GM19438 (cell line): ENCODE data around the gene CTTNBP2.

Experiments used
- ATAC-seq: cut with Tn5 transposase; IDR thresholded peaks from one replicate; pipeline ENCODE4 v1.9.1; 2021; ENCODE audit warnings: low read depth; ENCODE audit not compliant: unreplicated experiment

The CTTNBP2 gene

DNA sequence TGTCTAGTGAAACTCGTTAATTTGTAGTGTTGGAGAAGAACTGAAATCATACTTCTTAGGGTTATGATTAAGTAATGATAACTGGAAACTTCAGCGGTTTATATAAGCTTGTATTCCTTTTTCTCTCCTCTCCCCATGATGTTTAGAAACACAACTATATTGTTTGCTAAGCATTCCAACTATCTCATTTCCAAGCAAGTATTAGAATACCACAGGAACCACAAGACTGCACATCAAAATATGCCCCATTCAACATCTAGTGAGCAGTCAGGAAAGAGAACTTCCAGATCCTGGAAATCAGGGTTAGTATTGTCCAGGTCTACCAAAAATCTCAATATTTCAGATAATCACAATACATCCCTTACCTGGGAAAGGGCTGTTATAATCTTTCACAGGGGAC is 205.8 kb downstream of the CTTNBP2 start:
- ATAC-seq: no peak

DNA sequence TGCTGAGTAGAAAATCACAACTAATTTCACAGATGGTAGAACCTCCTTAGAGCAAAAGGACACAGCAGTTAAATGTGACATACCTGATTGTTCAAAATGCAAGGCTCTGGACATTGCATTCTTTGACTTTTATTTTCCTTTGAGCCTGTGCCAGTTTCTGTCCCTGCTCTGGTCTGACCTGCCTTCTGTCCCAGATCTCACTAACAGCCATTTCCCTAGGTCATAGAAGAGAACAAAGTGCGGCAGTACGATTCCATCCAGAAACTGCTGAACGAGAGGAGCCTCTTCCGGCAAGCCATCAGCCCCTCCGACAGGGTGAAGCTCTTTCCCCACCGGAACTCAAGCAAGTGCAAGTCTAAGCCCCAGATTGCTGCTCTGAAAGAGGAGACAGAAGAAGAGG is 206.6 kb downstream of the CTTNBP2 start:
- ATAC-seq: no peak

DNA sequence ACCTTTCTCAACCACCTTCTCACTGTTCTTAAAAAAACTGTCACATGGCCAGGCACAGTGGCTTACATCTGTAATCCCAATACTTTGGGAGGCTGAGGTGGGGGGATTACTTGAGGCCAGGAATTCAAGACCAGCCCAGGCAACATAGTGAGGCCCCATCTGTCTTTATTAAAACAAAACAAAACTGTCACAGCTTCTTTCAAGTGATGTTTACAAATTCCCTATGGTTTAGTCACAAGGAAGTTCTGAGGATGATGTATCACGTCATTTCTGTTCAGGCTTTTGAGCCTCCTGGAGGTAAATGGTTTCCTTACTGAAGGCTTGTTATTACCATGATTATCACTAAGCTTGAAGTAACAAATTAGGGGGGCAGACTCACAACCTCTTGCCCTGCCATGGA is 207.2 kb downstream of the CTTNBP2 start:
- ATAC-seq: no peak

DNA sequence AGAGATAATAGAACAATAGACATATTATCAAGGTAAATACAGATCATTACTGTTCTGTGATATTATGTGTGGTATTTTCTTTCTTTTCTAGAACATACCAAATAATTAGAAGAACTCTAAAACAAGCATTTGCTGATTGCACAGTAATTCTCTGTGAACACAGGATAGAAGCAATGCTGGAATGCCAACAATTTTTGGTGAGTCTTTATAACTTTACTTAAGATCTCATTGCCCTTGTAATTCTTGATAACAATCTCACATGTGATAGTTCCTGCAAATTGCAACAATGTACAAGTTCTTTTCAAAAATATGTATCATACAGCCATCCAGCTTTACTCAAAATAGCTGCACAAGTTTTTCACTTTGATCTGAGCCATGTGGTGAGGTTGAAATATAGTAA is 207.9 kb downstream of the CTTNBP2 start:
- no peak for ATAC-seq

DNA sequence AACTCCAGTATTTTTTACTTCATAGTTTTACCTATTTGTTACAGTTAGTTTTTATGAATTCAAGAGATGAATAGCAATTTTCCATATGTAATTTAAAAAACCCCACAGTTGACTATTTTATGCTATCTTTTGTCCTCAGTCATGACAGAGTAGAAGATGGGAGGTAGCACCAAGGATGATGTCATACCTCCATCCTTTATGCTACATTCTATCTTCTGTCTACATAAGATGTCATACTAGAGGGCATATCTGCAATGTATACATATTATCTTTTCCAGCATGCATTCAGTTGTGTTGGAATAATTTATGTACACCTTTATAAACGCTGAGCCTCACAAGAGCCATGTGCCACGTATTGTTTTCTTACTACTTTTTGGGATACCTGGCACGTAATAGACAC is 209.2 kb downstream of the CTTNBP2 start:
- no peak for ATAC-seq

DNA sequence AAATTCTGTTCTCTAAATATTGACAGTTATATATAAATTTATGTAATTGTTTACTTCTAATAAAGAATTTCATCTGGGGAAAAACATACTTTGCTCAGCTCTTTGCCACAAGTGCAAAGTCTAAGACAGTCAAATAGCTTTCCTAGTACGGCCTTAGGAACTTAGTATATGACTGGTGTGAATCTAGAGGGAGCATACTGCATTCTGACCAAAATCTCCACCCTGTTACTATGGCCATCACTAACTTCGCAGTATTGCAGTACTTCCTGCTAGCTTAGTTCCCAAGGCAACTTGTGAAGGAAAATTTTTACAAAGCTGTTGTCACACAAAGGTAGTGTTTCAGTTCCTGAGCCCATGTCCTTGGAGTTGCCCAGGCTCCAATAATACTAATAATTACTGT is 211.9 kb downstream of the CTTNBP2 start:
- no peak for ATAC-seq
